KMS-11 (cell line): ENCODE results near the gene CARD10.

Experiments used
- H2AFZ ChIP-seq: fragments of 200-600 bp; sonication (generic); 2 replicates; pipeline ENCODE4 v1.6.1; 2016; ENCODE audit warnings: antibody characterized with exemption, mixed run types, low read depth
- H3K27ac ChIP-seq: fragments of 200-600 bp; sonication (generic); 2 replicates; pipeline ENCODE4 v1.6.1; 2016; ENCODE audit warnings: mild to moderate bottlenecking, mixed run types
- H3K27me3 ChIP-seq: fragments of 200-600 bp; sonication (generic); 2 replicates; pipeline ENCODE4 v1.6.1; 2017; ENCODE audit warnings: mild to moderate bottlenecking, low read depth, mixed run types, moderate library complexity; ENCODE audit not compliant: insufficient read depth
- H3K36me3 ChIP-seq: fragments of 200-600 bp; sonication (generic); 2 replicates; pipeline ENCODE4 v1.6.1; 2017; ENCODE audit warnings: mild to moderate bottlenecking, mixed run types; ENCODE audit not compliant: insufficient read depth
- H3K4me1 ChIP-seq: fragments of 200-600 bp; sonication (generic); 2 replicates; pipeline ENCODE4 v1.6.1; 2016; ENCODE audit warnings: mild to moderate bottlenecking, low read depth, mixed run types; ENCODE audit not compliant: poor library complexity, severe bottlenecking
- H3K4me2 ChIP-seq: fragments of 200-600 bp; sonication (generic); 2 replicates; pipeline ENCODE4 v1.7.0; 2016; ENCODE audit warnings: mild to moderate bottlenecking, mixed run types
- H3K4me3 ChIP-seq: fragments of 200-600 bp; sonication (generic); IDR thresholded peaks from 2 replicates; pipeline ENCODE4 v1.6.1; 2017; ENCODE audit warnings: low read depth, low read length, mixed read lengths; ENCODE audit not compliant: insufficient read depth
- H3K79me2 ChIP-seq: fragments of 200-600 bp; sonication (generic); 2 replicates; pipeline ENCODE4 v1.6.1; 2016; ENCODE audit warnings: low read depth, mixed run types; ENCODE audit not compliant: insufficient read depth
- H3K9ac ChIP-seq: fragments of 200-600 bp; sonication (generic); 2 replicates; pipeline ENCODE4 v1.6.1; 2016; ENCODE audit warnings: mild to moderate bottlenecking, mixed run types
- H4K20me1 ChIP-seq: fragments of 200-600 bp; sonication (generic); 2 replicates; pipeline ENCODE4 v1.6.1; 2016; ENCODE audit warnings: mild to moderate bottlenecking, mixed run types; ENCODE audit not compliant: insufficient read depth
- TF ChIP-seq, protein P1 (sequence below): fragments of 200-600 bp; sonication (generic); conservative IDR thresholded peaks from 2 replicates; pipeline ENCODE4 v1.6.1; 2017; ENCODE audit warnings: low read depth, mild to moderate bottlenecking, antibody characterized with exemption, low read length, moderate library complexity, mixed read lengths

CARD10 gene

GRCh38 chr22:37521236-37521739, 2.1 kb upstream of the CARD10 start:
- TF ChIP-seq, protein P1, sequence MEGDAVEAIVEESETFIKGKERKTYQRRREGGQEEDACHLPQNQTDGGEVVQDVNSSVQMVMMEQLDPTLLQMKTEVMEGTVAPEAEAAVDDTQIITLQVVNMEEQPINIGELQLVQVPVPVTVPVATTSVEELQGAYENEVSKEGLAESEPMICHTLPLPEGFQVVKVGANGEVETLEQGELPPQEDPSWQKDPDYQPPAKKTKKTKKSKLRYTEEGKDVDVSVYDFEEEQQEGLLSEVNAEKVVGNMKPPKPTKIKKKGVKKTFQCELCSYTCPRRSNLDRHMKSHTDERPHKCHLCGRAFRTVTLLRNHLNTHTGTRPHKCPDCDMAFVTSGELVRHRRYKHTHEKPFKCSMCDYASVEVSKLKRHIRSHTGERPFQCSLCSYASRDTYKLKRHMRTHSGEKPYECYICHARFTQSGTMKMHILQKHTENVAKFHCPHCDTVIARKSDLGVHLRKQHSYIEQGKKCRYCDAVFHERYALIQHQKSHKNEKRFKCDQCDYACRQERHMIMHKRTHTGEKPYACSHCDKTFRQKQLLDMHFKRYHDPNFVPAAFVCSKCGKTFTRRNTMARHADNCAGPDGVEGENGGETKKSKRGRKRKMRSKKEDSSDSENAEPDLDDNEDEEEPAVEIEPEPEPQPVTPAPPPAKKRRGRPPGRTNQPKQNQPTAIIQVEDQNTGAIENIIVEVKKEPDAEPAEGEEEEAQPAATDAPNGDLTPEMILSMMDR, result no peak
- Histone ChIP-seq H3K27ac (no peak overlapping the region), H4K20me1 (no peaks in the 10 kb centered on the region), H3K4me2 (no peak overlapping the region), H2AFZ (no peak overlapping the region; the same call in 1 of the 2 replicates), H3K79me2 (no peaks in the 10 kb centered on the region), H3K27me3 (peaks cover 56% of the 10 kb centered on the region), H3K9ac (no peak overlapping the region), H3K36me3 (no peaks in the 10 kb centered on the region), H3K4me1 (no peaks in the 10 kb centered on the region), H3K4me3 (no peak overlapping the region)

GRCh38 chr22:37520776-37521191, 1.6 kb upstream of the CARD10 start:
- Histone ChIP-seq H3K4me1 (no peaks in the 10 kb centered on the region), H4K20me1 (no peaks in the 10 kb centered on the region), H3K27ac (no peak overlapping the region), H3K36me3 (no peaks in the 10 kb centered on the region), H3K27me3 (peaks cover 56% of the 10 kb centered on the region), H3K9ac (no peak overlapping the region), H3K4me2 (no peak overlapping the region), H3K79me2 (no peaks in the 10 kb centered on the region), H3K4me3 (no peak overlapping the region), H2AFZ (no peak overlapping the region)
- TF ChIP-seq, protein P1, result no peak

GRCh38 chr22:37518509-37519267, 527 bp downstream of the CARD10 start:
- Histone ChIP-seq H3K4me3 (no peak overlapping the region), H3K9ac (no peak overlapping the region), H3K4me2 (no peak overlapping the region), H3K27me3 (peaks cover 40% of the 10 kb centered on the region), H3K79me2 (no peaks in the 10 kb centered on the region), H3K27ac (no peak overlapping the region), H3K4me1 (no peaks in the 10 kb centered on the region), H4K20me1 (no peaks in the 10 kb centered on the region), H2AFZ (peak overlapping the region; percentile 14; the same call in 1 of the 2 replicates), H3K36me3 (no peaks in the 10 kb centered on the region)
- TF ChIP-seq, protein P1, result no peak

- Histone ChIP-seq H3K36me3 (no peaks in the 10 kb centered on the region), H3K27me3 (peaks cover 33% of the 10 kb centered on the region), H2AFZ (no peak overlapping the region), H3K4me1 (no peaks in the 10 kb centered on the region), H4K20me1 (no peaks in the 10 kb centered on the region), H3K4me2 (no peak overlapping the region), H3K79me2 (no peaks in the 10 kb centered on the region), H3K4me3 (no peak overlapping the region), H3K9ac (no peak overlapping the region), H3K27ac (no peak overlapping the region)
- TF ChIP-seq, protein P1, result no peak
These were observed 1.3 kb downstream of the CARD10 start for GRCh38 chr22:37517826-37518450.
